ENCODE measurements around the gene CLDN20. TPM values are rescaled to one million over a fixed set of nuclear protein-coding genes. Genes with fewer than 3 reads are reported as not detected.

Gene CLDN20
- polyA plus RNA-seq, 1 of the 3 experiments (the other 2 are of a cell fraction), result 0.07 TPM

- no peaks in the 10 kb centered on the region for H4K20me1 ChIP-seq (ENCODE audit: insufficient read depth)
- peaks cover 3 to 6% of the 10 kb centered on the region in 2 experiments; a peak in 3 of 4 replicates for H3K4me1 ChIP-seq (ENCODE audit: control insufficient read depth in 1 of 2, insufficient read depth in 2 of 2, low read depth in 1 of 2, low read length in 1 of 2)
- no peaks in the 10 kb centered on the region for H3K27me3 ChIP-seq (ENCODE audit: insufficient read depth)
- no peak overlapping the region for H3K9ac ChIP-seq
- CTCF ChIA-PET, result interaction anchor here (0.9 to 4.7 kb wide), 6 partner anchors 12 to 324 kb away, joined by 3 to 28 read pairs (median 4); no protein-coding TSS in a partner anchor
- DNase-seq, result no peak
- peaks cover 48 to 72% of the 10 kb centered on the region in 2 experiments for H3K36me3 ChIP-seq (replicated peaks in 1 of 2; ENCODE audit: control insufficient read depth in 1 of 2, insufficient read depth in 2 of 2, low read length in 1 of 2)
- no peaks in the 10 kb centered on the region for H3K79me2 ChIP-seq (ENCODE audit: insufficient read depth)
- H3F3A ChIP-seq (replicated peaks; ENCODE audit: insufficient read depth), result peaks cover 10% of the 10 kb centered on the region
- no peaks in the 10 kb centered on the region for H3K9me3 ChIP-seq
- no peaks in the 10 kb centered on the region for H3K9me2 ChIP-seq
- WGBS (ENCODE audit: low lambda C conversion rate), result 94% methylated on average over 8 of the region's 8 CpGs
- H2AFZ ChIP-seq (ENCODE audit: low read depth), result no peak overlapping the region
- POLR2A ChIA-PET, result no interaction called here
- TF ChIP-seq ZBTB33 (IDR thresholded peaks at IDR 0.05; ENCODE audit: borderline replicate concordance, low read depth) (no peak), MEF2A (IDR thresholded peaks at IDR 0.05; ENCODE audit: borderline replicate concordance, low read depth) (no peak), NFIC (IDR thresholded peaks at IDR 0.05; ENCODE audit: borderline replicate concordance) (no peak), USF2 (IDR thresholded peaks at IDR 0.05; ENCODE audit: borderline replicate concordance, low read depth, low read length) (no peak), RCOR1 (IDR thresholded peaks at IDR 0.05; ENCODE audit: low read length) (no peak), POLR2AphosphoS5 (IDR thresholded peaks at IDR 0.05; ENCODE audit: low read depth, low read length) (no peak), FOXJ3 (CRISPR knock-in tag; IDR thresholded peaks at IDR 0.05) (no peak), FOXM1 (IDR thresholded peaks at IDR 0.05; ENCODE audit: low read depth) (no peak), SIN3A (IDR thresholded peaks at IDR 0.05; ENCODE audit: borderline replicate concordance, low read depth, low read length) (no peak), IRF3 (IDR thresholded peaks at IDR 0.05; ENCODE audit: low read depth, low read length) (no peak), FOSL2 (IDR thresholded peaks at IDR 0.05; ENCODE audit: borderline replicate concordance, low read depth) (no peak), GABPA (IDR thresholded peaks at IDR 0.05; ENCODE audit: low read depth) (no peak), YY1 (IDR thresholded peaks at IDR 0.05; ENCODE audit: low read depth) (no peak), EZH2phosphoT487 (IDR thresholded peaks at IDR 0.05; ENCODE audit: borderline replicate concordance, low read depth) (no peak), NRF1 (IDR thresholded peaks at IDR 0.05; ENCODE audit: low read depth, low read length) (no peak), USF1 (IDR thresholded peaks at IDR 0.05; ENCODE audit: borderline replicate concordance, low read depth) (no peak), SMC3 (IDR thresholded peaks at IDR 0.05; ENCODE audit: low read depth, low read length) (no peak), RXRA (IDR thresholded peaks at IDR 0.05; ENCODE audit: borderline replicate concordance, low read depth) (no peak), MAX (IDR thresholded peaks at IDR 0.05; ENCODE audit: low read depth) (no peak), RAD21 (IDR thresholded peaks at IDR 0.05; ENCODE audit: low read length) (no peak)
- no peak overlapping the region for H3K4me2 ChIP-seq
- no peak overlapping the region for H3K27ac ChIP-seq (ENCODE audit: low read depth in 2 of 2, low read length in 1 of 2)
- H3K4me3 ChIP-seq (ENCODE audit: low read depth in 2 of 2, low read length in 1 of 2), result no peak overlapping the region
These were observed 11.2 kb upstream of the CLDN20 start for GRCh38 chr6:155252581-155252980.

All from SK-N-SH (cell line).